ENCODE data around the gene TMEM80. TPM values are rescaled to one million over a fixed set of nuclear protein-coding genes. Genes with fewer than 3 reads are reported as not detected.
A peak's percentile ranks its signal among the peaks of the same experiment; 100 is the strongest.
"Not testable (repeated sequence)": the region's sequence is repeated elsewhere in the genome, so short reads cannot be mapped to it uniquely, and the experiment has no call there.

The TMEM80 gene
- total RNA-seq, 2 experiments from 2014 or later: 9.5 to 9.8 TPM

- Mint-ChIP-seq H3K27ac (no peak overlapping the region), H3K27me3 (no peaks in the 10 kb centered on the region), H3K36me3 (peaks cover 49% of the 10 kb centered on the region), H3K4me3 (no peak overlapping the region), H3K9me3 (no peaks in the 10 kb centered on the region), H3K4me1 (ENCODE audit: low read depth) (peaks cover 13% of the 10 kb centered on the region)
- DNase-seq: no peak
- ChIA-PET CTCF (interaction anchor here (1.0 kb wide), 1 partner anchor 10 kb away, joined by 5 read pairs; no protein-coding TSS in a partner anchor), POLR2A (no interaction called here)
- intact Hi-C loops (cut with micrococcal nuclease): no loop called here
Observed at GRCh38 chr11:686451-687243, 9.0 kb upstream of the TMEM80 start.

- Mint-ChIP-seq H3K9me3 (no peaks in the 10 kb centered on the region), H3K27me3 (no peaks in the 10 kb centered on the region), H3K36me3 (peaks cover 44% of the 10 kb centered on the region), H3K27ac (no peak overlapping the region), H3K4me3 (no peak overlapping the region), H3K4me1 (ENCODE audit: low read depth) (peaks cover 22% of the 10 kb centered on the region)
- intact Hi-C loops (cut with micrococcal nuclease): no loop called here
- ChIA-PET POLR2A (no interaction called here), CTCF (no interaction called here)
- no peak for DNase-seq
Observed at GRCh38 chr11:687751-688150, 7.9 kb upstream of the TMEM80 start.

- H3K4me3 Mint-ChIP-seq: no peak overlapping the region
- no peaks in the 10 kb centered on the region for H3K9me3 Mint-ChIP-seq
- H3K27me3 Mint-ChIP-seq: no peaks in the 10 kb centered on the region
- intact Hi-C loops (cut with micrococcal nuclease): no loop called here
- no peak for DNase-seq
- H3K27ac Mint-ChIP-seq: no peak overlapping the region
- H3K4me1 Mint-ChIP-seq (ENCODE audit: low read depth): peaks cover 32% of the 10 kb centered on the region
- ChIA-PET CTCF (no interaction called here), POLR2A (no interaction called here)
- H3K36me3 Mint-ChIP-seq: peaks cover 40% of the 10 kb centered on the region
Observed at GRCh38 chr11:688681-689080, 6.9 kb upstream of the TMEM80 start.

- POLR2A ChIA-PET: no interaction called here
- Mint-ChIP-seq H3K4me3 (no peak overlapping the region), H3K4me1 (ENCODE audit: low read depth) (peaks cover 34% of the 10 kb centered on the region), H3K27ac (no peak overlapping the region), H3K36me3 (peaks cover 30% of the 10 kb centered on the region), H3K27me3 (no peaks in the 10 kb centered on the region), H3K9me3 (no peaks in the 10 kb centered on the region)
- DNase-seq: no peak
- intact Hi-C loops (cut with micrococcal nuclease): no loop called here
- CTCF ChIA-PET: no interaction called here
Observed at GRCh38 chr11:689625-690024, 6.0 kb upstream of the TMEM80 start.

GRCh38 chr11:690244-690643, 5.4 kb upstream of the TMEM80 start:
- peaks cover 29% of the 10 kb centered on the region for H3K36me3 Mint-ChIP-seq
- intact Hi-C loops (cut with micrococcal nuclease); H3K4me3 Mint-ChIP-seq; H3K27me3 Mint-ChIP-seq; DNase-seq; H3K9me3 Mint-ChIP-seq; H3K27ac Mint-ChIP-seq; POLR2A ChIA-PET: not testable (repeated sequence)
- H3K4me1 Mint-ChIP-seq (ENCODE audit: low read depth): peaks cover 34% of the 10 kb centered on the region
- CTCF ChIA-PET: interaction anchor here (1.2 kb wide), 1 partner anchor 39 kb away, joined by 3 read pairs; no protein-coding TSS in a partner anchor

- ChIA-PET POLR2A (interaction anchor here (0.5 to 1.0 kb wide), 3 partner anchors 16 to 120 kb away, joined by 3 read pairs; no protein-coding TSS in a partner anchor), CTCF (interaction anchor here (0.7 to 1.2 kb wide), 2 partner anchors 38 to 136 kb away, joined by 3 read pairs; no protein-coding TSS in a partner anchor)
- no peaks in the 10 kb centered on the region for H3K27me3 Mint-ChIP-seq
- H3K4me1 Mint-ChIP-seq (ENCODE audit: low read depth): peaks cover 34% of the 10 kb centered on the region
- H3K9me3 Mint-ChIP-seq: no peaks in the 10 kb centered on the region
- peak overlapping the region; percentile 50 for H3K27ac Mint-ChIP-seq
- H3K36me3 Mint-ChIP-seq: peaks cover 29% of the 10 kb centered on the region
- peak; percentile 39 for DNase-seq
- H3K4me3 Mint-ChIP-seq: peak overlapping the region; percentile 5
- intact Hi-C loops (cut with micrococcal nuclease): no loop called here
Observed at GRCh38 chr11:690738-691633, 4.6 kb upstream of the TMEM80 start.

- Mint-ChIP-seq H3K27me3 (no peaks in the 10 kb centered on the region), H3K27ac (no peak overlapping the region), H3K36me3 (peaks cover 24% of the 10 kb centered on the region), H3K4me1 (ENCODE audit: low read depth) (peaks cover 40% of the 10 kb centered on the region), H3K9me3 (no peaks in the 10 kb centered on the region), H3K4me3 (no peak overlapping the region)
- CTCF ChIA-PET: no interaction called here
- POLR2A ChIA-PET: interaction anchor here (1.0 kb wide), 1 partner anchor 15 kb away, joined by 3 read pairs; no protein-coding TSS in a partner anchor
- DNase-seq: no peak
- intact Hi-C loops (cut with micrococcal nuclease): no loop called here
Observed at GRCh38 chr11:691710-692590, 3.7 kb upstream of the TMEM80 start.

- Mint-ChIP-seq H3K4me3 (peak overlapping the region; percentile 80), H3K27ac (peak overlapping the region; percentile 84), H3K36me3 (peaks cover 15% of the 10 kb centered on the region), H3K9me3 (no peaks in the 10 kb centered on the region), H3K4me1 (ENCODE audit: low read depth) (peaks cover 49% of the 10 kb centered on the region), H3K27me3 (no peaks in the 10 kb centered on the region)
- DNase-seq: peak; percentile 60
- intact Hi-C loops (cut with micrococcal nuclease): no loop called here
- ChIA-PET CTCF (interaction anchor here (1.1 kb wide), 1 partner anchor 30 kb away, joined by 5 read pairs; no protein-coding TSS in a partner anchor), POLR2A (interaction anchor here (1.2 kb wide), 1 partner anchor 33 kb away, joined by 5 read pairs; no protein-coding TSS in a partner anchor)
Observed at GRCh38 chr11:692824-693414, 2.7 kb upstream of the TMEM80 start.

- Mint-ChIP-seq H3K9me3 (no peaks in the 10 kb centered on the region), H3K27me3 (no peaks in the 10 kb centered on the region), H3K36me3 (peaks cover 13% of the 10 kb centered on the region), H3K27ac (peak overlapping the region; percentile 84), H3K4me3 (peak overlapping the region; percentile 80), H3K4me1 (ENCODE audit: low read depth) (peaks cover 53% of the 10 kb centered on the region)
- ChIA-PET CTCF (interaction anchor here (1.1 kb wide), 1 partner anchor 30 kb away, joined by 5 read pairs; no protein-coding TSS in a partner anchor), POLR2A (interaction anchor here (0.7 to 1.2 kb wide), 2 partner anchors 33 to 113 kb away, joined by 4 to 5 read pairs; no protein-coding TSS in a partner anchor)
- no peak for DNase-seq
- intact Hi-C loops (cut with micrococcal nuclease): no loop called here
Observed at GRCh38 chr11:693415-693831, 2.2 kb upstream of the TMEM80 start.

GRCh38 chr11:693887-694562, 1.6 kb upstream of the TMEM80 start:
- H3K27ac Mint-ChIP-seq: peak overlapping the region; percentile 84
- peak; percentile 16 for DNase-seq
- H3K27me3 Mint-ChIP-seq: no peaks in the 10 kb centered on the region
- no peaks in the 10 kb centered on the region for H3K9me3 Mint-ChIP-seq
- POLR2A ChIA-PET: interaction anchor here (0.7 to 1.2 kb wide), 2 partner anchors 32 to 112 kb away, joined by 4 to 5 read pairs; no protein-coding TSS in a partner anchor
- intact Hi-C loops (cut with micrococcal nuclease): loop anchor here (2.0 kb wide), 1 partner anchor 77 kb away; no protein-coding TSS in a partner anchor
- peaks cover 12% of the 10 kb centered on the region for H3K36me3 Mint-ChIP-seq
- H3K4me1 Mint-ChIP-seq (ENCODE audit: low read depth): peaks cover 53% of the 10 kb centered on the region
- peak overlapping the region; percentile 80 for H3K4me3 Mint-ChIP-seq
- CTCF ChIA-PET: interaction anchor here (1.1 to 3.3 kb wide), 4 partner anchors 29 to 138 kb away, joined by 5 to 26 read pairs (median 10); no protein-coding TSS in a partner anchor
